Measurements from ENCODE around the gene FHOD3. TPM values are rescaled to one million over a fixed set of nuclear protein-coding genes. Genes with fewer than 3 reads are reported as not detected.

FHOD3 gene
- total RNA-seq, 2 donors from 2014 or later, result 2.8 to 3.1 TPM

- Mint-ChIP-seq H3K9me3 (no peaks in the 10 kb centered on the region), H3K4me3 (no peak overlapping the region), H3K4me1 (peaks cover 13% of the 10 kb centered on the region), H3K27me3 (ENCODE audit: insufficient read depth) (peaks cover 26% of the 10 kb centered on the region), H3K36me3 (ENCODE audit: low read depth) (no peaks in the 10 kb centered on the region), H3K27ac (no peak overlapping the region)
- H3K36me3 ChIP-seq (ENCODE audit: control insufficient read depth, insufficient read depth, low read length), result no peaks in the 10 kb centered on the region
- H3K9me3 ChIP-seq (ENCODE audit: control insufficient read depth, low read length), result no peaks in the 10 kb centered on the region
- WGBS, 2 experiments (ENCODE audit: insufficient coverage in 1 of 2, insufficient read length in 1 of 2), result 83 to 86% methylated on average over 1 to 7 of the region's 7 CpGs
- H3K27me3 ChIP-seq (ENCODE audit: control insufficient read depth, insufficient read depth, low read length, poor library complexity, severe bottlenecking), result no peaks in the 10 kb centered on the region
- no peaks in the 10 kb centered on the region for H3K4me1 ChIP-seq (ENCODE audit: control insufficient read depth, insufficient read depth, low read length)
- DNase-seq, result no peak
- no peak overlapping the region for H3K27ac ChIP-seq (ENCODE audit: low read depth, low read length)
- TF ChIP-seq CTCF (conservative IDR thresholded peaks at IDR 0.05), result no peak
- H3K9ac ChIP-seq (ENCODE audit: extremely low read depth, low read length, poor library complexity, severe bottlenecking), result no peak overlapping the region
- no peak overlapping the region for H3K4me3 ChIP-seq (ENCODE audit: low read length)
These were observed 11.4 kb downstream of the FHOD3 start for GRCh38 chr18:36308711-36309435.

GRCh38 chr18:36309436-36310391, 12.2 kb downstream of the FHOD3 start:
- no peak overlapping the region for H3K27ac ChIP-seq (ENCODE audit: low read depth, low read length)
- Mint-ChIP-seq H3K27me3 (ENCODE audit: insufficient read depth) (peaks cover 26% of the 10 kb centered on the region), H3K4me3 (no peak overlapping the region), H3K4me1 (peaks cover 13% of the 10 kb centered on the region), H3K9me3 (no peaks in the 10 kb centered on the region), H3K27ac (no peak overlapping the region), H3K36me3 (ENCODE audit: low read depth) (no peaks in the 10 kb centered on the region)
- no peaks in the 10 kb centered on the region for H3K27me3 ChIP-seq (ENCODE audit: control insufficient read depth, insufficient read depth, low read length, poor library complexity, severe bottlenecking)
- 78 to 88% methylated on average over 7 to 11 of the region's 11 CpGs for WGBS, 2 experiments (ENCODE audit: insufficient coverage in 1 of 2, insufficient read length in 1 of 2)
- no peak for TF ChIP-seq CTCF (conservative IDR thresholded peaks at IDR 0.05)
- H3K4me3 ChIP-seq (ENCODE audit: low read length), result no peak overlapping the region
- no peaks in the 10 kb centered on the region for H3K4me1 ChIP-seq (ENCODE audit: control insufficient read depth, insufficient read depth, low read length)
- peak; percentile 42 for DNase-seq
- no peaks in the 10 kb centered on the region for H3K36me3 ChIP-seq (ENCODE audit: control insufficient read depth, insufficient read depth, low read length)
- no peaks in the 10 kb centered on the region for H3K9me3 ChIP-seq (ENCODE audit: control insufficient read depth, low read length)
- H3K9ac ChIP-seq (ENCODE audit: extremely low read depth, low read length, poor library complexity, severe bottlenecking), result no peak overlapping the region

- Histone ChIP-seq H3K9ac (ENCODE audit: extremely low read depth, low read length, poor library complexity, severe bottlenecking) (no peak overlapping the region), H3K27me3 (ENCODE audit: control insufficient read depth, insufficient read depth, low read length, poor library complexity, severe bottlenecking) (no peaks in the 10 kb centered on the region), H3K9me3 (ENCODE audit: control insufficient read depth, low read length) (no peaks in the 10 kb centered on the region), H3K27ac (ENCODE audit: low read depth, low read length) (no peak overlapping the region), H3K36me3 (ENCODE audit: control insufficient read depth, insufficient read depth, low read length) (no peaks in the 10 kb centered on the region), H3K4me1 (ENCODE audit: control insufficient read depth, insufficient read depth, low read length) (no peaks in the 10 kb centered on the region), H3K4me3 (ENCODE audit: low read length) (no peak overlapping the region)
- DNase-seq, result peak; percentile 50
- Mint-ChIP-seq H3K4me1 (peaks cover 13% of the 10 kb centered on the region), H3K27ac (no peak overlapping the region), H3K4me3 (no peak overlapping the region), H3K36me3 (ENCODE audit: low read depth) (no peaks in the 10 kb centered on the region), H3K9me3 (no peaks in the 10 kb centered on the region), H3K27me3 (ENCODE audit: insufficient read depth) (peaks cover 17% of the 10 kb centered on the region)
- WGBS, 2 experiments (ENCODE audit: insufficient coverage in 1 of 2, insufficient read length in 1 of 2), result 93 to 97% methylated on average over 4 to 5 of the region's 5 CpGs
- TF ChIP-seq CTCF (conservative IDR thresholded peaks at IDR 0.05), result no peak
These were observed 13.6 kb downstream of the FHOD3 start for GRCh38 chr18:36311026-36311570.
